GM12801 (cell line): ENCODE results near the gene GRAMD4.

Experiments used
- TF ChIP-seq, protein P1 (sequence below): IDR thresholded peaks from one replicate; pipeline ENCODE4 v1.5.1; 2011; ENCODE audit warnings: control low read depth; ENCODE audit not compliant: insufficient read length; ENCODE audit errors: extremely low read depth

GRAMD4 gene

DNA sequence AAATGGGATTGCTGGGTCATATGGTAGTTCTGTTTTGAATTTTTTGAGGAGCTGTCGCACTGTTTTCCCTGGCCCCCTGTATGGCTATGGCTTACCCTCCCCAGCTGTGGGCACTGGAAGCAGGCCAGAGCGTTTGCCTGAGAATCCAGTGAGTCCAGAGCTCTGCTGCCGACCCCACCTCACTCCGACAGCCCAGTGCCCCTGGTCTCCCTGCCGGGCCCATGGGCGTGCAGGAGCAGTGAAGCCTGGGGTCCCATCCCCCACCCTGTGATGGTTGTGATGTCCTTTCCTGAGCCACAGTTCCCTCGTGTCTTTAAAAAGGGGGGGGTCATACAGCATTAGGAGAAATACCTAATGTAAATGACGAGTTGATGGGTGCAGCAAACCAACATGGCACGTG lies 13.3 kb upstream of the GRAMD4 start:
- TF ChIP-seq, protein P1, sequence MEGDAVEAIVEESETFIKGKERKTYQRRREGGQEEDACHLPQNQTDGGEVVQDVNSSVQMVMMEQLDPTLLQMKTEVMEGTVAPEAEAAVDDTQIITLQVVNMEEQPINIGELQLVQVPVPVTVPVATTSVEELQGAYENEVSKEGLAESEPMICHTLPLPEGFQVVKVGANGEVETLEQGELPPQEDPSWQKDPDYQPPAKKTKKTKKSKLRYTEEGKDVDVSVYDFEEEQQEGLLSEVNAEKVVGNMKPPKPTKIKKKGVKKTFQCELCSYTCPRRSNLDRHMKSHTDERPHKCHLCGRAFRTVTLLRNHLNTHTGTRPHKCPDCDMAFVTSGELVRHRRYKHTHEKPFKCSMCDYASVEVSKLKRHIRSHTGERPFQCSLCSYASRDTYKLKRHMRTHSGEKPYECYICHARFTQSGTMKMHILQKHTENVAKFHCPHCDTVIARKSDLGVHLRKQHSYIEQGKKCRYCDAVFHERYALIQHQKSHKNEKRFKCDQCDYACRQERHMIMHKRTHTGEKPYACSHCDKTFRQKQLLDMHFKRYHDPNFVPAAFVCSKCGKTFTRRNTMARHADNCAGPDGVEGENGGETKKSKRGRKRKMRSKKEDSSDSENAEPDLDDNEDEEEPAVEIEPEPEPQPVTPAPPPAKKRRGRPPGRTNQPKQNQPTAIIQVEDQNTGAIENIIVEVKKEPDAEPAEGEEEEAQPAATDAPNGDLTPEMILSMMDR = no peak

DNA sequence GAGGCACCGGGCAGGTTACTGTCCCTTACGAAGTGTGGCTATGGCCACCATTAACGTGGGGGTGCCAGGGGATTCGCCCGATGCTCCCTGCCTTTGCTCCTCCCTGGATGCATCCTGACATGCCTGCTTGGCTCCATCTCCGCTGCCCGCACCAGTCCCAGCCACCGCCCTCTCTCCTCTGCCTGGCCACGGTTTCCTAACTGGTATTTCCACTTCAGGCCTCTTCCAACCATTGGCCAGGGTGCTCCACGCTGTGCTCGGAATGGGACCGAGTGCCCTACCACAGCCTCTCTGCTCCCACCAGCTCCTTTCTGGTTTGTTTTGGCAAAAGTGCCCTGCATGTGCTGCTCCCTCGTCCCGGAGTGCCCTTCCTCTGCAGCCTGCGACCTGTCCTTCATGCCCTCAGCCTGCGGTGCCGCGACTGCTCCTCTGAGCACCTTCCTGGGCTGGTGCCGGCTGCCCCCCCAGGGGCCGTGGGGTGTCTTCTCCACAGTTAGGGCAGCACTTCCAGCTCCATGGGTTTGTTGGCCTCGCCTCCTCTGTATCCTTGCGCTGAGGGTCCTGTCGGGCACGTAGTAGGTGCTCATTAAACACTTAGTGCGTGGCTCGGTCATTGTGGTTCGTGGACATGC lies 12.6 kb upstream of the GRAMD4 start:
- TF ChIP-seq, protein P1 = no peak

DNA sequence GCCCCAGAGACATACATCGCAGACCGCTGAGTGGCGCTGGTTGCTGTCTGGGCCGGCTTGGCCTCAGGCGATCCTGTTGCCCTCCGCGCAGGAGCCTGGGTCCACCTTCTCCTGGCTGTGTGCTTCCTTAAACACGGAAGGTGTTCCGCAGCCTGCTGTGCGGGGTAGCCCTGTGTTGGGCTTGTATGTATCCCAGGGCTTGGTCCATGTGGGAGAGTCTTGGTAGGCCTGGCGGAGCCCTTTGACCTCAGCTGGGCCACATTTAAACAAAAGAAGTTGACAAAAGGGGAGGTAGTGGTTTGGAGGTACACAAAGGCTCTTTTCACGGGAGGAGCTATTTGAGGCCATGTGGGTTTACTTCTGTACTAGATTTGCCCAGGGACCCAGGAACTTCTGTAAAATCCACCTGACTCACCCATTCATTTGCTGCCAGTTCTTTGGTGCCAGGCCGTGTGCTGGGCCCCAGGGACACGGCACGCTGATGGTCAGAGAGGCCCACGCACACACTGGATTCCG lies 11.0 kb upstream of the GRAMD4 start:
- TF ChIP-seq, protein P1 = no peak

DNA sequence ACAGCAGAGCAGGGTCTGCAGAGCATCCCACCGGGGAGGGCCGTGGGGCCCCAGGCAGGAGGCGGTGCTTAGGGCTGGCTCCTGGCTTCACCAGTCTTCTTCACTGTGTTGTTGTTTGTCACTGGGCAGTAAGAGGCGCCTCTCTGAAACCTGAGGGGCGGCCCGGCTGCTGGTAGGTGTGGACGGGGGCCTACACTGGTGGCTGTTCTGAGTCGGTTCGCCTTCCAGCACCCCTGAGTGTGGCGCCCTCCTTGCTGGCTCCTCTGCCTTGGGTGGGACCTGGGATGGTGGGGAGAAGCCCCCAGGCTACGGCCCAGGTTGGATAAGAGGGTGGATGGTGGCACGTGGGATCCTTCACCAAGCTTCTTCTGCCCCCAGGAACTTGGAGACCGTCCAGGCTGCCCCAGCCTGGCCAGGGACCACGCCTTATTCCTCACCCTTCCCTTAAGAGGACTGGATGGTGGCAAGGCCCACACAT lies 10.4 kb upstream of the GRAMD4 start:
- TF ChIP-seq, protein P1 = no peak

DNA sequence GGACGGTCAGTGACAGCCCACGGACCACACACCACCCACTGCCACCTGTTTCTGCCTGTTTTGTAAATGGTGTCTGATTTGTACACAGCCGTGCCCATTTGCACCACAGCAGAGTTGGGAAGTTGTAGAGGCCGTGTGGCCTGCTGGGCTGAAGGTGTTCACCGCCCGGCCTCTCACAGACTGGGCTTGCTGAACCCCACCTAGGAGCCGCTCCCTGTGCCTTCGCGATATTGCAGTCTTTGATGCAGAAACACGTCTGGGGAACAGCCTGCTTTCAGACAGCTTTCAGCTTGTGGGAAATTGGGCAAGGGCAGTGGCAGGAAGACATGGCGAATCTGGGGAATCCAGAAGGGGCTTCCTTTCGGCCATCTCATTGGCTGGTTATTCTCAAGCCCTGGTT lies 9.8 kb upstream of the GRAMD4 start:
- TF ChIP-seq, protein P1 = no peak

DNA sequence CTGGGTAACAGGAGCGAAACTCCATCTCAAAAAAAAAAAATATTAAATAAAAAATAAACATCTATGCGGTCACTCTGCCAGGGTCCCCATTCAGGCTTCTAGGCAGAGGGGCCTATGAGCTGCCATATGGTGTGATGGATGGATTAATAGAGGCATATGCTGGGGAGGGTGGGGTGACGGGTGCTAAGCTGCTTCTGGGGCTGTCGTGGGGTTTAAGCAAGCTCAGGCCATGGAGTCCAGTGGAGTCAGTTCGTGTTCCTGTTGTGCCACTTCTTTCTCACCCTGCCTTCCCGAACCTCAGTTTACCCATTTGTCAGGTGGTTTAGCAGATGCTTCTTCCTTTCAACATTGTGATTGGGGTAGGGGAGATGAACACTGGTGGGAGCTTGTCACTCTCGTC lies 9.0 kb upstream of the GRAMD4 start:
- TF ChIP-seq, protein P1 = no peak

DNA sequence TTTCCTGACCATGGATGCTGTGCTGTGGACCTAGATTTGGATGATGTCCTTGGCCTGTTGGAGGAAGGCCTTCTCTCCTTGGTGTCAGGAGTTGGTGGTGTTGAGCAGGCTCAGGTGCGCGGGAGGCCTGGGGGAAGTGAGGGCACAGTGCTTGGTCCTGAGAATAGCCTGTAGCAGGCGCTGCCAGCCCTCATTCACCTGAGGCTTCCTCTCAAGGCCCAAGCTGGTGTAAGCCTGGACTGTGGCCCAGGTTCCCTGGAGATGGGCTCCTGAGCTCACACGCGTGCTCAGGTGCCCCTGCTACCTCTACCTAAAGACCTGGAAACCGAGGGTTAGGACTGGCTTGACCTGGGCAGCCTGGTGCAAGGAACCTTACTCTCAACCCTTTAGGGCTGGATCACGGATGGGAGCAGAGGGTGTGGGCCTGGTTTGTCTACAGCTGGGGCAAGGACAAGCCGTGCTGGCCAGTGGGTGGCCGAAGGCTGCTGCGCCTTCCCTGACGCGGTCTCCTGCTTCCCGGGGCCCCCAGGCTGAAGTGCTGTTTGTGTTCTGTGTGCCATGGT lies 7.8 kb upstream of the GRAMD4 start:
- TF ChIP-seq, protein P1 = no peak
